Activated CD8-positive, alpha-beta memory T cell treated with anti-CD3 and anti-CD28 coated beads for 1 hour (primary cell): ENCODE data around the gene XPR1.

ENCODE experiments used
- DNase-seq, 2 donors: peaks; one replicate each; pipeline ENCODE4 v3.0.0-alpha.2; 2020; ENCODE audit warnings: low read depth in 1 of 2; ENCODE audit errors: extremely low read depth in 1 of 2

XPR1 gene

DNA sequence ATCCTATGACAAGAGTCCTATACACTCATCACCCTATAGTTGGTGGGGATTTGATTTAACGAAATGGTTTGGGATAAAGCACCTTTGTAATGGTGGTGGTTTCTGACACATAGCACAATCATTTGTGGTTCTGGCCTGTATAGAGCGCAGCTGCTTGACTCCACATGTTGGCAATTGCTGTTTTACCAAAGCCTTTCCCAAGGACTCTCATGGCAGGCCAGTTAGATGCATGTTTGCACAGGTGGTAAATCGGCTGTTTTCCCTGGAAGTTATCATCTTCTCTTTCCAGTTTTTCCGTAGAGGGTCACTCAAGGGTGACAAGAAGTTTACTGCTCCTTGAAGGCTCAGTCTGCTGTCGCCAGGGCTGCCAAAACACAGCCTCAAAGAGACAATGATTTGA lies 17.1 kb upstream of the XPR1 start:
- no peak for DNase-seq

DNA sequence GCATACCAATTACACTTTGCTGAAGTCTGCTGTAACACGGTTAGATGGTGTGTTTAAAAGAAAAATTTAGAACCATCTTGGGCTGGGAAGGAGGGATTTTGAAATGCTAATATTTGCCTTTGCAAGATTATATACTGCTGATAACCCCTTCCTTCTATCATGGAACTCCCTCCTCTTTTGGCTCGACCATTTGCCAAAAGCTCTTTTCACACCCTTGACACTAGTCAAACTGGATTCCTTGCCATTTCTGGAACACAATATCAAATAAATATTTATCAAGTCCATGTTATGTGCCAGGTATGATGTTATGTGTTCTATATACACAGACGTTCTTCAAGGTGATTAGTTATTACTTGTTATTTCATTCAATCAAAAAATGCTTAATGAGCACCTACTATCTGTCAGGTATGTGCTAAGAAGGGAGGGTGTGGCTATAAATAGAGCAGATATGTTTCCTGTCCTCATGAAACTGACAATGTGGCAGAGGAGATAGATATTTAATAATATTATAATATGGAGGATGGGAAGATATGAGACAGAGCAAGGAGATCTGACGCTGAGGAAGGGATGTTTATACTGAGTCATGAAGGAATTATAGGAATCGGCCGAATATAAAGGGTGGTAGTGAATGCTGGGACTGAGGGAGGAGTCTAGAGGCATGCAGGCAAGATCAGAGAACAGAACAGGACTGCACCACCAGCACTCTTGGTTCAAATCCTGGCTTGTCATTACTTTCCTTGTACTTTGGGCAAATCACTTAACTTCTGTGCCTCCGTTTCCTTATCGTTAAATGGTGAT lies 16.1 kb upstream of the XPR1 start:
- DNase-seq = no peak

DNA sequence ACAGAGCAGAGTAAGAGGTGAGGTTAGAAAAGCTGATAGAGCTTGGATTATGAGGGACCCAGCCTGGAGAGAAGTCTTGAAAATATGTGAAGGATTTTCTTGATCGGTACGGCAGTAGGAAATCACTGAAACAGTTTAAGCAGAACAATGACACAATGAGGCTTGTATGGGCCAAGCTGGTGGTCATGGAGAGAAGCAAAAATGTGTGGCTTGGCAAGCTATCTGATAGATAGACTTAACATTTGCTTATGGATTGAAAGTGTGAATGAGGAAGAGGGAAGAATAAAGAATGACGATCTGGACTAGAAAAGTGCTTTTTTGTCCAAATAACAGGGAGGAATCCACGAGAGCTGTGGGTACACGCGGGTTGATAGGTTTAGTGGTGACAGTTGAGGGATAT lies 15.4 kb upstream of the XPR1 start:
- no peak for DNase-seq

DNA sequence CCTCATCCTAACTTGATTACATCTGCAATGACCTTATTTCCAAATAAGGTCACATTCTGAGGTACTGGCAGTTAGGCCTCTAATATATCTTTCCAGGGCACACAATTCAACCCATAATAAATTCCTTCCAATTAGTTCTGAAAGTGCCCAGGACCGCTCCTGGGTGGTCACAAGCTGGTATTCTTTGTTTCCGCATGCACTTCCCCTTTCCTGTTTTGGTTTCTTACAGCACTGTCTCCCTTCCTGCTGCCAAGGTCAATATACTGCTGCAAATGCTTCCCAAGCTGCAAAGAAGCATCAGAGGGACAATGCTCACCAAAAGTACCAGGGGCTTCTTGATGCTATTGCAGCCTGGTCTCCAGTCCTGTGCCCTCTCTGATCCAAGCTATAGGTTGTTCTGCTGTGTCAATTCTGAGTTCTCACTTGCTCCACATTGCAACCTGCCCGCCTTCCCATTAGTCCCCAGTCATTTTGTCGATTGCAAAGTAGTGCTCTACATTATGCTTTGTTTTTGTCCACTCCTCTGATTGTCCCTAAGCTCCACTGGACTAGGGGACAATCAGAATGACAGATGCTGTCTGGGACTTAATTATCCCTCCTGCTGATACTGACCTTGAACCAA lies 13.9 kb upstream of the XPR1 start:
- no peak for DNase-seq

DNA sequence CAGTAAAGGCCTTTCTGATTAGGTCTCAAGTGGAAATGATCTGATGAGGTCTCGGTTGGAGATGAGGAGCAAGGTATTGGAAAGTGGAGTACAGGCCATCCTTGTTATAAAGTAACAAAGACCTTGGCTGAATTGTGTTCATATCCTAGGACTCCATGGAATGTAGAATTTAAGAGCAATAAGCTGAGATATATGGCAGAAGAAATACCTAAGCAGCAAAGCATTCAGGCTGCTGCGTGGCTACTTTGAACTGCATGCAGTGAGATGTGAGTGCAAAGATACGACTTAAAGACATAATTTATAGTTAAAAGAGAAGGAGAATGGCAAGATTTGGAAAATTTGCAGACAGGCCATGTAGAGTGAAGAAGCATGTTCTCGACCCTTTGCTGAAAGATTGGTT lies 11.2 kb upstream of the XPR1 start:
- DNase-seq = no peak

DNA sequence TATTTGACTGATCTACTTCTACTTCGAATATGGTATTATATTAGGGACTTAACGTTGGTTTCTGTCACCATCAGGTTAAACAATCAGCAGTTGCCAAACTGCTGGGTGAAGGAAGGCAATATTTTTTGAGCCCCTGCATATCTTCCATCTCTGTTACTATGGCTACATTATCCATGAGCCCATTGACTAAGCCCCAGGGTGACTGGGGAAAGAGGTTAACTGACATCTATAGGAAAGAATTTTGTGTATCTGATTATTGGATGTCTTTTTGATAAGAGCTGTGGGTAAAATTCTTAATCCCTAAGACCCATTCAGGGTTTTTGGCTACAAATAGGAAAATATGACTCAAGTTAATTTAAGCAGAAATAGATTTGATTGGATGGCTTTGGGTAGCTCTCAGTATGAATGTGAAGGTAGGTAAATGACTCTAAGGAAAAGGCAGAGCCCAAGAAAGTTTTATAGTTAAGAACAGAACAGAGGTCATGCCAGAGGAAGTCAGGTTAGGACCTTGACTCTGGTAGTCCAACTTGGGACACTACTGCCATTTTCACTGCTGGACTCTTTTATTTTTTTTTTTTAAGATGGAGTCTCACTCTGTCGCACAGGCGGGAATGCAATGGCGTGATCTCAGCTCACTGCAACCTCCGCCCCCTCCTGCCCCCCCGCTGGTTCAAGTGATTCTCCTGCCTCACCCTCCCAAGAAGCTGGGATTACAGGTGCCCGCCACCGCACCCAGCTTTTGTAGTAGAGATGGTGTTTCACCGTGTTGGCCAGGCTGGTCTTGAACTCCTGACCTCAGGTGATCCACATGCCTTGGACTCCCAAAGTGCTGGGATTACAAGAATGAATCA lies 8.9 kb upstream of the XPR1 start:
- no peak for DNase-seq

DNA sequence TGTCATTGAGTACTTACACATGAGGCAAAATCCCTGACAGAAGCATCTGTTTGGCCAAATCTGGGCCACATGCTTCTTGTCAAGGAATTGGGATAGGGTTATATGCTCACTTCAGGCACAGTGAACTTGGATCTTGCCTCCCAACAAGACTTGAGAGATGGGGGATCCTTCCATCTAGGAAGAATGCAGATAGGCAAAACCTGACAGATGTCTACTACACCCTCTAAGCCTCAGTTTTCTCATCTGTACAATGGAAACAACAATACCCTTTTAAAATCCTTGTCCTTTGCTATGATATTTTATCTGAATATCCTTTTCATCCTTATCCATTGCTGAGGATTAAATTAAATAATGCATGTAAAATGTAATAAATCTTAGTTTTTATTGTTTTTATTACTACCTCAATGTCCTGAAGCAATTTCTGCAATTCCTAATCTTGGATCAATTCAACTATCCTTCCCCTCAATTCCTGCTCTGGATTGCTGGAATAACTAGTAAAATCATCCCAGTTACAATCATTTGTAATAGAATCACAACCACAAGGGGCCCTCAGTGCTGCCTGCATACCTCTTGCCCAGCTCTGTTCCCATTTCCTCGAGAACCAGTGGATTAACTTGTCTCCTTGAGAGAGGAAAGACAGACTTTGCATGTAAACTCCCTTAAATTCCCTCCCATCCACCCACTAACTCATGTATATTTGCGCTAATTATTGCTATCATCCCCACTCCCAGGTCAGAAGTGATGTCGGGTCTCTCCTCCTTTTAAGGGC lies 8.1 kb upstream of the XPR1 start:
- DNase-seq = no peak

DNA sequence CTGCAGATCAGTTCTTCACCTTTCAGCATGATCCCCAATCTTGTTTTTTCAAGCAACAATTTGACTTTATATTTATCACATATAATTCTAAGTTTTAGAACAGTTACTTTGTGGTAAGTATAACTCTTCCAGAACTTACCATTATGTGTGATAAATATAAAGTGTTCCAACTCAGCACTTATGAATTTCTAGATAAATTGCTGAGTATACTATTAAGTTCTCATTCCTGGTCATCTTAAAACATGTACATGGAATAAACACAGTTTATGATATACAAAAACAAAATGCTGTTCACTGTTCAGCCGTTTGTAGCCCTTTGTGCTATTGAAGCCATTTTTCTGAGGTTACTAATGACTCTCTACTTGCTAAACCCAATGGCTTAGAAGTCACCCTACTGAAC lies 5.1 kb upstream of the XPR1 start:
- DNase-seq = no peak

DNA sequence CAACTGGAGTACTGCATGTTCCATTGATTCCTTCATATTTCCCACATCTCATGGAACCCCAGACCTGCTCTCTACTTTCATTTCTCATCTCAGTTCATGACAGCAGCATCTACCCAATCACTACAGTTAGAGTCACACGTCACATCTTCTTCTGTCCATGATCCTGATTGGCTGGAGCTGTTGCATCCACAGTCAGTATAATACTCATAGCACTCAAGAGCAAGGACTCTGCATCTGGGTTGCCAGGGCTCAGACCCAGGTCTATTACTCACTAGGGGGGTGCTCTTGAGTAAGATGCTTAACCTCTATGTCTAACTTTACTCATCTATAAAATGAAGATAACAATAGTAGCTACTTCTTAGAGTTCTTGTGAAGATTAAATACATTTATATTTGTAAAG lies 4.4 kb upstream of the XPR1 start:
- no peak for DNase-seq

DNA sequence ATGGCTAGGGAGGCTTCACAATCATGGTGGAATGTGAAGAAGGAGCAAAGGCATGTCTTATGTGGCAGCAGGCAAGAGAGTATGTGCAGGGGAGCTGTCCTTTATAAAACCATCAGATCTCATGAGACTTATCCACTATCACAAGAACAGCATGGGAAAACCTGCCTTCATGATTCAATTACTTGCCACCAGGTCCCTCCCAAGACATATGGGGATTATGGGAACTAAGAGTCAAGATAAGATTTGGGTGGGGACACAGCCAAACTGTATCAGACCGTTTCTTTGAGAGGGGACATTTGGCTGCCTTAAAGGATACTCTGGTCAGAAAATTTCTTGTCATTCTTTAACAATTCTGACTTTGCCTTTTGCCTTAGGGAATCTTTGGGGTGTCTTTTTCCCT lies 3.2 kb upstream of the XPR1 start:
- no peak for DNase-seq

DNA sequence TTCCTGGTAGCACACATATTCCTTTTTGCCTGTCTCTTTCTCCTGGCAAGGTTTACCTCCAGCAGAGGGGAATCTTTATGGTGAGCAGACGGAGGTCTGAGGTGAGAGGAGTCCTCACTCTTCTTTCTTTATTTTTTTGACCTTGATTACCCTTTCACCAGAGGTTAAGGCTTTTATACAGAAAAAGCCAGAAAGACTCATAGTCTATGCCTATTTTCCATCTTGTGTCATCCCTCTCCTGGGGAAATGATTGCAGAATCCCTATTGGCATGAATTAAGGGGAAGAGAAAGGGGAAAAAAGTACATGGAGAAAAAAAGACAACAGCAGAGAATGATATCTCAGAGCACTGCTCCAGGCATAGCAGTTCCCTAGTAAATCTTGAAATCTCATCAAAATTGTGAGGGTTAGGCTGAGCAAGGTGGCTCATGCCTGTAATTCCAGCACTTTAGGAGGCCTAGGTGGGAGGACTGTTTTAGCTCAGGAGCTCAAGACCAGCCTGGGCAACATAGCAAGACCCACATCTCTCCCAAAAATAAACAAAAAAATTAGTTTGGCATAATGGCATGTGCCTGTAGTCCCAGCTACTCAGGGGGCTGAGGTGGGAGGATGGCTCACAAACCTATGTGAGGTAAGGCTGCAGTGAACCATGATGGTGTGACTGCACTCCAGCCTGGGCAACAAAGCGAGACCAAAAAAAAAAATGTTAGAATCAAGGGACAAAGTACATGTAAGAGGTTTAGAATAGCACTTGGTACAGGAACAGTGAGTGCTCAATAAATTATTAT lies 1.2 kb upstream of the XPR1 start:
- no peak for DNase-seq

DNA sequence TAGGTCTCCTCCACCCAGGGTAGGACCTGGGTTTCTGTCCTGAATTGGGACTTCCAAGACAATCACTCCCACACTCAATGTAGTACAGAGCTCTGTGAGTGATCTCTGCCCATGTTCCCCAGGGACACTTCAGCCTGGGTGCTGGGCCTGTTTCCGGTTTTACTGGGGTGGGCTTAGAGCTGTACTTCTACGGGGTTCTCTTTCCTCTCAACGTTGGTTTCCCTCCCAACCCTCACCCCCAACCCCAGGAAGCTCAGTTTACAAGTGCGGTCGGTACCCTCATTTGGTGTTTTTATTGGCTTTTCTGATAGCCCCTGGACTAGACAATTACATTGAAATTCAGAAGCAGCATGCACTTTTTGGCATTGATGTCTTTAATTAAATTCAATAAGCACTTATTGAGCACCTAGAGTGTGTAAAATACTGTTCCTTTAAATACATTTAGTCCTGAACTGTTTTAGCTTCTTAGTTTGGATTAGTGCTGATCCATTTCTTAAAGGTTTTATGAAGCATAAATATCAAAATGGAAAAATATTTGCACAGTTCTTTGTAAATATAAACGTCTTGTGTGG lies 542 bp upstream of the XPR1 start:
- DNase-seq = no peak

DNA sequence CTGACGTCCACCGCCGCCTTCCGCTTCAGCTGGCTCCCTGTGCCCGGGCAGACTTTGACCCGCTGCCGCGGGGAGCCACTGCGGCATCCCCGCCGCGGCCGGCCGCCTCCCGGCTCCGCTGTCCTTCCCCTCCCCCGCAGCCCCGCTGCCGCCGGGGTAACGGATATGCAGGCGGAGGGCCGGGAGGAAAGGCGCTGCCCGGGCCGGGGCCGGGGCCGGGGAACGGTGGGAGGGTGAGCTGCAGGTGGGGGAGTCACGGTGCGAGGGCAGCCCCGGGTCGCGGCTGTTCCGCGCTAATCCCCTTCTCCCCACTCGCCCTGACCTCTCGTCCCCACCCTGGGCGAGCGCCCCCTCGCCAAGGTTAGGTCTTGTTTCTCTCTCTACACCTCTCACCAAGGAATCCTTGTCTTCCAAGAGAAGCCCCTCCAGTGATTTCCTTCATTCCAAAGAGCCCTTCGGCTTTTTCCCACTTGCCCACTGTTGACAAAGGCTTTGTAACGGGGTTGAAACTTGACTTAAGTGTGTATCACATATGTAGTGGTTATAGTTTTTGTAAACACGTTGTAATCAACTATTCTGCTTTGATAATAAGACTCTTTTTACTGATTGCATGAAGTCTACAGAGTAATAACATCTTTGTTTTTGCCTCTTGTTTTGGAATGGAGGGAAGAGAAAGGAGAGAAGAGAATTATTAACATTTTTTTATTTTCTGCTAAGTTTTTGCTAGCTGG lies 669 bp downstream of the XPR1 start:
- peak; percentile 2 to 44 for DNase-seq

DNA sequence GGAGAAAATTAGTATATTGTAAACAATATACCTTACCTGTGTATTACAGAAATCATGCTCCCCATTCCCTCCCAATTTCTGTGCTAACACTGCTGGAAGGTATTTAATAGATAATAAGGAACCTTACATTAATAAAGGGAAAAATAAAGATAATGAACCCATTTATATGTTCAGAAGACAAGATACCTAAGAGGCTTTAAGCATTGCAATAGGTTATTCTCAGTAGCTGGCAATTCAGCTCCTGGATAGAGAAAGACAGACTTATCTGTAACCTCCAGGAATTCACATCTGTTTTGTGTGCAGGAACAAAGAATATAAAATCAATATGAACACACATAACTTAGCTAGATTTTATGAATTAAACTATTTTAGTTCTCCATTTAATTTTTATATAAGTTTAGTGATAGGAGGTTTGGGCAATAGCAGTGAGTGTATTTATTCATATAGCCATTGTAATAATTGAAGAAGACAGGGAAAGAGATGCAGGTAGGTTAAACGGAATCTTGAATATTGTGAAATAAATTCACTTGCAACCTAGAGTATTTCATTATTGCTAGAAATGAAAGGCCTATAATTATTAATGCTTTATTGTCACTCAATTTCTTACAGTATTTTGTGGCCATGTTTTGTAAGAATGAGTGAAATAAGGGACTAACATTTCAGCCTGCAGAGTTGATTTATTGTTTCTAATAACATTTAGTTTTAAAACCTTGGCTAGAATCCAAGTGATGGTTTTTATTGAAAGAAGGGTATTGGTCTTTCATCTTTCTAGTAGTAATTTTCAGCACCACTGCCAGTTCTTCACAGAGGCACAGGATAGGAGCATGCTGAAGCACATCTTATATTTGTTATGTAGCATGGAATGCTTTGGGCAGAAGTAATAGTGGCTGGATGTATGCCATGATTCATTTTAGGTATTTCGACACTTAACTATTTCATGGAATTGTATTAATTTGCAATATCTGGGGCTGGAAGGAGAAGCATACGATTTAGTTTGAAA lies 1.5 kb downstream of the XPR1 start:
- DNase-seq = no peak

DNA sequence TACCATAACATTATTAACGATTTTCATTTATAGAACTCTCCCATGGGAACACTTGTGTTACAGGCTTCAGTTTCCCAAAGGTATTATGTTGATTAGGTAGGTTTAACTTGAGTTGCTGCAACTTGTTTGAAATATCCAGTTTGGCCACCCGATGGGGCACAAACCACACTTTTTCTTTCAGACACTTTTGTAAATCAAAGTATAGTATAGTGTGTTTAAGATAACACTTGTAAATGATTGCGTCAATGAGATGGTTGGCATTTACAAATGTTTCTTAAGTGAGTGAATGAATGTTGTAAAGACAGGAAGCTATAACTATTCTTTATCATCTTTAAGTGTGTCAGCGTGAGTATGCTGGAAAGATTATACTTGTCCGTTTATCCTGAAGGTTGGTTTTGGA lies 4.3 kb downstream of the XPR1 start:
- DNase-seq = no peak

DNA sequence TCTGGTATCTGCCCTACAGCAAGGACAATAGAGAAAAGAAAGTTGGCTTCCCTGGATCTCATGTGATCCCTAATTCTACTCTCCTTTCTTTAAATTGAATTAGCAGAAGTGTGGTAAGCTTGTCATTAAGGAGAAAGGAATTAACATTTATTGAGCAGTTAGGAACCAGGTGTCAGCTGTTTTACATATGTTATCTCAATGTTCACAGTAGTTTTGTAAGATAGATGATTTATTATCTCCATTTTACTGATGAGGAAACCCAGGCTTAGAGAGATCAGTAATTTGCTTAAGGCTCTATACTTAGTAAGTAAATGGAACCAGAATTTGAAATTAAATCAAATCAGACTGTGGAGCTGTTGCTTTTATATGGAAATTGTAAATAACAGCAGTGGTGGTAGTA lies 8.0 kb downstream of the XPR1 start:
- no peak for DNase-seq

DNA sequence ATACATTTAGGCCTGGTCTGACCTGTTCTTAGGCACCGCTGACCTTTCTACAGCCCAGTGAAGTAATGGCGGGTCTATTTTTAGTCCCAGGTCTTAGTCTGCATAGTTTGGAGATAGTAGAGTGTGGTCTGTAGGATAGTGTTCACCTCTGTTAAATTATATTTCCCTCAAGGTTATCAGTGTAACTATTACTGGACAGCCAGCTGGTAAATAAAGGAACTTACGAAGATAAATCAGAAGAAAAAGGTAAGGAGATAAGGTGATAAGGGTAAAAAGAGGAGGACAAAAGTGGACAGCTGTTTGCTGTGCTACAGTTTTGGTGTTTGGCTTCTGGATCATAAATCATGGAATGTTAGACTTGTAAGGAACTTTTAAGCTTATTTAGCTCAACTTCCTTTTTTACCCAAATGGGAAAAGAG lies 8.7 kb downstream of the XPR1 start:
- no peak for DNase-seq

DNA sequence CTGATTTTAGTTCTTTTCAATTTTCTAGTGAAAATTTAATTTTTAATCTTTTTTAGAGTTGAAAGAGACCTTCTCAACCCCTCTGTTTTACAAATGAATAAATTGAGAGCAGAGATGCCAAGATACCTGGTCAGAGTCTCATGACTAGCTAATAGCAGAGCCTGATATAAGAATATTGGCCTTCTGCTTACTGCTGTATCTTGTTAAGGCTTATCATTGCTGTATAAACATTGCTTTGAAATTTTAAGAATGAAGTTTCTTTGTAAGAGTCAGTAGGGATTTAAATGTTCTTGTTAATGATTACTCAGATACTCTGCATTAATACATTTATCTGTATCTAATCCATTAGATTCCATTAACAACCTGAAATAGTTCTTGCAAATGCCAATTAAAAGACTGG lies 9.8 kb downstream of the XPR1 start:
- no peak for DNase-seq
